PFSK-1 (cell line): ENCODE data around the gene IGDCC3.

Experiments used
- POLR2AphosphoS5 ChIP-seq: IDR thresholded peaks from 2 replicates; pipeline ENCODE4 v1.6.1; 2012; ENCODE audit warnings: low read depth, mild to moderate bottlenecking, control low read depth, low read length, moderate library complexity
- REST ChIP-seq, 2 experiments: IDR thresholded peaks; 2 replicates each; pipeline versions ENCODE4 v1.6.1 to v1.8.0; 2011 to 2012; ENCODE audit warnings: low read depth in 2 of 2, low read length in 2 of 2, control low read depth in 1 of 2, inconsistent platforms in 1 of 2, mild to moderate bottlenecking in 1 of 2, moderate library complexity in 1 of 2; ENCODE audit not compliant: insufficient read depth in 1 of 2
- SIN3A ChIP-seq: IDR thresholded peaks from 2 replicates; pipeline ENCODE4 v1.6.1; 2012; ENCODE audit warnings: mild to moderate bottlenecking, low read length, moderate library complexity, borderline replicate concordance; ENCODE audit not compliant: insufficient read depth
- TAF1 ChIP-seq: IDR thresholded peaks from 2 replicates; pipeline ENCODE4 v1.6.1; 2012; ENCODE audit warnings: low read length, control low read depth, borderline replicate concordance; ENCODE audit not compliant: insufficient read depth

GRCh38 chr15:65310431-65311137 is 67.2 kb downstream of the IGDCC3 start:
- TF ChIP-seq POLR2AphosphoS5 (no peak), REST (IDR thresholded peaks at IDR 0.05; ENCODE audit: insufficient read depth in 1 of 2, low read depth in 2 of 2, low read length in 2 of 2) (no peak), SIN3A (no peak), TAF1 (no peak)
